IPS DF 6.9 (cell line): ENCODE data around the gene POLDIP2.

ENCODE experiments used
- DNase-seq: peaks from one replicate; pipeline ENCODE4 v3.0.0-alpha.2; 2013; ENCODE audit warnings: low read depth, low spot score
- H3K27ac ChIP-seq: one replicate; pipeline ENCODE4 v1.5.1; 2013; ENCODE audit warnings: low read length, control low read depth
- H3K27me3 ChIP-seq: 2 replicates; pipeline ENCODE4 v1.6.1; 2013; ENCODE audit warnings: mild to moderate bottlenecking, low read length; ENCODE audit not compliant: control insufficient read depth, insufficient read depth
- H3K36me3 ChIP-seq: 2 replicates; pipeline ENCODE4 v1.6.1; 2013; ENCODE audit warnings: low read length; ENCODE audit not compliant: control insufficient read depth, insufficient read depth
- H3K4me1 ChIP-seq: 2 replicates; pipeline ENCODE4 v1.6.1; 2013; ENCODE audit warnings: low read length; ENCODE audit not compliant: control insufficient read depth, insufficient read depth
- H3K4me3 ChIP-seq: 2 replicates; pipeline ENCODE4 v1.5.1; 2013; ENCODE audit warnings: mild to moderate bottlenecking, low read length
- H3K9me3 ChIP-seq: 2 replicates; pipeline ENCODE4 v1.6.1; 2013; ENCODE audit warnings: low read length, inconsistent platforms; ENCODE audit not compliant: control insufficient read depth, insufficient read depth
- WGBS: extraction: QIAGEN DNeasy Blood & Tissue Kit; methylation state at CpG from one replicate; pipeline ENCODE4 v1.1.7; 2013; ENCODE audit warnings: mixed read lengths, missing lambda C conversion rate; ENCODE audit not compliant: insufficient read length, insufficient coverage; 5-methylcytosine and 5-hydroxymethylcytosine counted together

The POLDIP2 gene

GRCh38 chr17:28390563-28390962 lies 33.2 kb upstream of the POLDIP2 start:
- no peak for DNase-seq
- no CpG with 5 or more reads among the region's 2 CpGs for WGBS
- H3K4me1 ChIP-seq: no peaks in the 10 kb centered on the region
- H3K27me3 ChIP-seq: no peaks in the 10 kb centered on the region; the same call in 1 of the 2 replicates
- no peak overlapping the region for H3K4me3 ChIP-seq
- no peaks in the 10 kb centered on the region for H3K9me3 ChIP-seq
- H3K27ac ChIP-seq: no peak overlapping the region
- H3K36me3 ChIP-seq: no peaks in the 10 kb centered on the region

- Histone ChIP-seq H3K9me3 (no peaks in the 10 kb centered on the region), H3K36me3 (no peaks in the 10 kb centered on the region), H3K27me3 (peaks cover 3% of the 10 kb centered on the region; the same call in 1 of the 2 replicates), H3K27ac (no peak overlapping the region), H3K4me3 (no peak overlapping the region), H3K4me1 (no peaks in the 10 kb centered on the region)
- WGBS: no CpG with 5 or more reads among the region's 1 CpG
- no peak for DNase-seq
These were observed 32.8 kb upstream of the POLDIP2 start for GRCh38 chr17:28390141-28390540.

- H3K36me3 ChIP-seq: no peaks in the 10 kb centered on the region
- no peak overlapping the region for H3K4me3 ChIP-seq
- DNase-seq: no peak
- no peak overlapping the region for H3K27ac ChIP-seq
- H3K9me3 ChIP-seq: no peaks in the 10 kb centered on the region
- no CpG with 5 or more reads among the region's 11 CpGs for WGBS
- no peaks in the 10 kb centered on the region for H3K4me1 ChIP-seq
- peaks cover 21% of the 10 kb centered on the region; the same call in 1 of the 2 replicates for H3K27me3 ChIP-seq
These were observed 30.8 kb upstream of the POLDIP2 start for GRCh38 chr17:28388106-28388505.

DNA sequence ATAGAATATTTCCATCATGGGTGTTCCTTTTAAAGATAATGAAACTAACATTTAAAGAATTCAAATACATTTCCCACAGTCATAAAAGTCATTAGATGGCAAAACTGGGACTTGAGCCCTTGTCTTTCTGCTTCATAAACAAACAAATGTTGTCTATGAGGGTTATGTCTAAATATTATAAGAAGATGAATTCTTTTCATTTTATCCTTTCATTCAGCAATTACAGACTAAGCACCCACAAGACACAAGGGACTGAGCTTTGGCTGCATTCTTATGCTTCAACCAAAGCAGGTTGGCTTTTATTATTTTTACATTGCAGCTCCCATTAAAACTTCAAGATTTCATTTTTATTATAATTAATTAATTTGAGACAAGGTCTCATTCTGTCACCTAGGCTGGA lies 29.1 kb upstream of the POLDIP2 start:
- H3K27ac ChIP-seq: no peak overlapping the region
- peaks cover 30% of the 10 kb centered on the region; the same call in 1 of the 2 replicates for H3K27me3 ChIP-seq
- H3K4me3 ChIP-seq: no peak overlapping the region
- no peaks in the 10 kb centered on the region; the same call in 1 of the 2 replicates for H3K4me1 ChIP-seq
- no peak for DNase-seq
- no peaks in the 10 kb centered on the region for H3K9me3 ChIP-seq
- H3K36me3 ChIP-seq: no peaks in the 10 kb centered on the region; the same call in 1 of the 2 replicates

GRCh38 chr17:28385406-28385805 lies 28.1 kb upstream of the POLDIP2 start:
- no CpG with 5 or more reads among the region's 8 CpGs for WGBS
- H3K4me3 ChIP-seq: no peak overlapping the region; the same call in 1 of the 2 replicates
- no peak for DNase-seq
- no peaks in the 10 kb centered on the region for H3K9me3 ChIP-seq
- H3K4me1 ChIP-seq: peaks cover 3% of the 10 kb centered on the region
- H3K36me3 ChIP-seq: no peaks in the 10 kb centered on the region; the same call in 1 of the 2 replicates
- H3K27ac ChIP-seq: no peak overlapping the region
- H3K27me3 ChIP-seq: peaks cover 38% of the 10 kb centered on the region

- H3K27me3 ChIP-seq: peaks cover 42% of the 10 kb centered on the region
- no CpG with 5 or more reads among the region's 29 CpGs for WGBS
- H3K4me3 ChIP-seq: peak overlapping the region; percentile 56; the same call in 1 of the 2 replicates
These were observed 27.7 kb upstream of the POLDIP2 start for GRCh38 chr17:28385037-28385400.

GRCh38 chr17:28384281-28385036 lies 27.1 kb upstream of the POLDIP2 start:
- Histone ChIP-seq H3K9me3 (no peaks in the 10 kb centered on the region), H3K36me3 (no peaks in the 10 kb centered on the region; the same call in 1 of the 2 replicates), H3K27me3 (peaks cover 42% of the 10 kb centered on the region), H3K4me3 (peak overlapping the region; percentile 56; the same call in 1 of the 2 replicates), H3K4me1 (peaks cover 3% of the 10 kb centered on the region), H3K27ac (no peak overlapping the region)
- DNase-seq: no peak
- WGBS: no CpG with 5 or more reads among the region's 56 CpGs

More at GRCh38 chr17:28385037-28385400, 27.7 kb upstream of the POLDIP2 start:
- no peak for DNase-seq
- H3K4me1 ChIP-seq: peaks cover 3% of the 10 kb centered on the region
- H3K9me3 ChIP-seq: no peaks in the 10 kb centered on the region
- H3K36me3 ChIP-seq: no peaks in the 10 kb centered on the region; the same call in 1 of the 2 replicates
- H3K27ac ChIP-seq: no peak overlapping the region

DNA sequence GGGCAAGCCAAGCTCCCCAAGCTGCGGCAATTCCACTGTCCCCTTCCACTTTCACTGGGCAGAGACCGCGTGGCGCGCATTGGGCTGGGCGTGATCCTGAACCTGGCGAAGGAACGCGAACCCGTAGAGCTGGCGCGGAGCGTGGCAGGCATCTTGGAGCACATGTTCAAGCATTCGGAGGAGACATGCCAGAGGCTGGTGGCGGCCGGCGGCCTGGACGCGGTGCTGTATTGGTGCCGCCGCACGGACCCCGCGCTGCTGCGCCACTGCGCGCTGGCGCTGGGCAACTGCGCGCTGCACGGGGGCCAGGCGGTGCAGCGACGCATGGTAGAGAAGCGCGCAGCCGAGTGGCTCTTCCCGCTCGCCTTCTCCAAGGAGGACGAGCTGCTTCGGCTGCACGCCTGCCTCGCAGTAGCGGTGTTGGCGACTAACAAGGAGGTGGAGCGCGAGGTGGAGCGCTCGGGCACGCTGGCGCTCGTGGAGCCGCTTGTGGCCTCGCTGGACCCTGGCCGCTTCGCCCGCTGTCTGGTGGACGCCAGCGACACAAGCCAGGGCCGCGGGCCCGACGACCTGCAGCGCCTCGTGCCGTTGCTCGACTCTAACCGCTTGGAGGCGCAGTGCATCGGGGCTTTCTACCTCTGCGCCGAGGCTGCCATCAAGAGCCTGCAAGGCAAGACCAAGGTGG lies 24.0 kb upstream of the POLDIP2 start:
- peaks cover 42% of the 10 kb centered on the region for H3K27me3 ChIP-seq
- no peak overlapping the region for H3K27ac ChIP-seq
- DNase-seq: no peak
- no peaks in the 10 kb centered on the region; the same call in 1 of the 2 replicates for H3K36me3 ChIP-seq
- WGBS: no CpG with 5 or more reads among the region's 72 CpGs
- H3K9me3 ChIP-seq: no peaks in the 10 kb centered on the region
- H3K4me1 ChIP-seq: peaks cover 3% of the 10 kb centered on the region
- H3K4me3 ChIP-seq: peak overlapping the region; percentile 30; the same call in 1 of the 2 replicates

- H3K4me3 ChIP-seq: no peak overlapping the region
- no CpG with 5 or more reads among the region's 10 CpGs for WGBS
- no peaks in the 10 kb centered on the region for H3K9me3 ChIP-seq
- H3K36me3 ChIP-seq: no peaks in the 10 kb centered on the region; the same call in 1 of the 2 replicates
- peaks cover 39% of the 10 kb centered on the region for H3K27me3 ChIP-seq
- no peak overlapping the region for H3K27ac ChIP-seq
- H3K4me1 ChIP-seq: peaks cover 3% of the 10 kb centered on the region
- no peak for DNase-seq
These were observed 22.8 kb upstream of the POLDIP2 start for GRCh38 chr17:28379814-28380801.

- no peaks in the 10 kb centered on the region for H3K36me3 ChIP-seq
- peaks cover 13% of the 10 kb centered on the region for H3K27me3 ChIP-seq
- no CpG with 5 or more reads among the region's 6 CpGs for WGBS
- H3K9me3 ChIP-seq: no peaks in the 10 kb centered on the region
- H3K4me3 ChIP-seq: no peak overlapping the region
- peaks cover 9% of the 10 kb centered on the region for H3K4me1 ChIP-seq
- H3K27ac ChIP-seq: no peak overlapping the region
- no peak for DNase-seq
These were observed 15.6 kb upstream of the POLDIP2 start for GRCh38 chr17:28372945-28373274.
